ENCODE results near the gene ZNF226.
A peak's percentile ranks its signal among the peaks of the same experiment; 100 is the strongest.
"Not testable (repeated sequence)": the region's sequence is repeated elsewhere in the genome, so short reads cannot be mapped to it uniquely, and the experiment has no call there.

Gene ZNF226

GRCh38 chr19:44170660-44171059, 5.8 kb downstream of the ZNF226 start:
- H3K27ac ChIP-seq (ENCODE audit: low read length); H3K9ac ChIP-seq (ENCODE audit: low read length in 2 of 2); H3K4me1 ChIP-seq (ENCODE audit: control insufficient read depth, insufficient read depth, low read length); H3K4me3 ChIP-seq (ENCODE audit: low read length in 2 of 2); H3K27me3 ChIP-seq (ENCODE audit: control insufficient read depth in 1 of 2, insufficient read depth in 2 of 2, low read length in 2 of 2): not testable (repeated sequence)
- H3K36me3 ChIP-seq (ENCODE audit: control insufficient read depth in 2 of 2, insufficient read depth in 2 of 2, low read length in 2 of 2), result peaks cover 65 to 76% of the 10 kb centered on the region in 2 donors
- H3K9me3 ChIP-seq (ENCODE audit: control insufficient read depth in 2 of 2, low read length in 2 of 2), result peaks cover 18 to 43% of the 10 kb centered on the region in 2 donors

GRCh38 chr19:44176590-44176989, 11.7 kb downstream of the ZNF226 start:
- H3K4me1 ChIP-seq (ENCODE audit: control insufficient read depth, insufficient read depth, low read length), result no peaks in the 10 kb centered on the region
- H3K9ac ChIP-seq (ENCODE audit: low read length in 2 of 2), result no peak overlapping the region
- H3K27ac ChIP-seq (ENCODE audit: low read length), result no peak overlapping the region
- no peaks in the 10 kb centered on the region for H3K27me3 ChIP-seq (ENCODE audit: control insufficient read depth in 1 of 2, insufficient read depth in 2 of 2, low read length in 2 of 2)
- H3K9me3 ChIP-seq (ENCODE audit: control insufficient read depth in 2 of 2, low read length in 2 of 2), result peaks cover 58 to 63% of the 10 kb centered on the region in 2 donors
- H3K4me3 ChIP-seq (ENCODE audit: low read length in 2 of 2), result peak overlapping the region in 1 of 2 donors; percentile 36
- H3K36me3 ChIP-seq (ENCODE audit: control insufficient read depth in 2 of 2, insufficient read depth in 2 of 2, low read length in 2 of 2), result peaks cover 57 to 60% of the 10 kb centered on the region in 2 donors

- Histone ChIP-seq H3K9ac (ENCODE audit: low read length in 2 of 2) (no peak overlapping the region), H3K36me3 (ENCODE audit: control insufficient read depth in 2 of 2, insufficient read depth in 2 of 2, low read length in 2 of 2) (peaks cover 14 to 16% of the 10 kb centered on the region in 2 donors), H3K9me3 (ENCODE audit: control insufficient read depth in 2 of 2, low read length in 2 of 2) (peaks cover 42 to 57% of the 10 kb centered on the region in 2 donors), H3K4me3 (ENCODE audit: low read length in 2 of 2) (no peak overlapping the region), H3K4me1 (ENCODE audit: control insufficient read depth, insufficient read depth, low read length) (no peaks in the 10 kb centered on the region), H3K27me3 (ENCODE audit: control insufficient read depth in 1 of 2, insufficient read depth in 2 of 2, low read length in 2 of 2) (no peaks in the 10 kb centered on the region), H3K27ac (ENCODE audit: low read length) (no peak overlapping the region)
Observed at GRCh38 chr19:44180968-44181367, 16.1 kb downstream of the ZNF226 start.

GRCh38 chr19:44182145-44182544, 17.2 kb downstream of the ZNF226 start:
- H3K4me3 ChIP-seq (ENCODE audit: low read length in 2 of 2), result no peak overlapping the region
- no peaks in the 10 kb centered on the region for H3K4me1 ChIP-seq (ENCODE audit: control insufficient read depth, insufficient read depth, low read length)
- H3K36me3 ChIP-seq (ENCODE audit: control insufficient read depth in 2 of 2, insufficient read depth in 2 of 2, low read length in 2 of 2), result peaks cover 2 to 4% of the 10 kb centered on the region in 2 donors
- H3K9me3 ChIP-seq (ENCODE audit: control insufficient read depth in 2 of 2, low read length in 2 of 2), result peaks cover 31 to 46% of the 10 kb centered on the region in 2 donors
- no peak overlapping the region for H3K27ac ChIP-seq (ENCODE audit: low read length)
- no peaks in the 10 kb centered on the region for H3K27me3 ChIP-seq (ENCODE audit: control insufficient read depth in 1 of 2, insufficient read depth in 2 of 2, low read length in 2 of 2)
- H3K9ac ChIP-seq (ENCODE audit: low read length in 2 of 2), result no peak overlapping the region

- no peaks in the 10 kb centered on the region for H3K36me3 ChIP-seq (ENCODE audit: control insufficient read depth in 2 of 2, insufficient read depth in 2 of 2, low read length in 2 of 2)
- H3K9ac ChIP-seq (ENCODE audit: low read length in 2 of 2), result no peak overlapping the region
- no peaks in the 10 kb centered on the region for H3K4me1 ChIP-seq (ENCODE audit: control insufficient read depth, insufficient read depth, low read length)
- peaks cover 0 to 2% of the 10 kb centered on the region in 2 donors for H3K9me3 ChIP-seq (ENCODE audit: control insufficient read depth in 2 of 2, low read length in 2 of 2)
- H3K4me3 ChIP-seq (ENCODE audit: low read length in 2 of 2), result no peak overlapping the region
- no peak overlapping the region for H3K27ac ChIP-seq (ENCODE audit: low read length)
- H3K27me3 ChIP-seq (ENCODE audit: control insufficient read depth in 1 of 2, insufficient read depth in 2 of 2, low read length in 2 of 2), result no peaks in the 10 kb centered on the region
Observed at GRCh38 chr19:44190020-44190419, 25.1 kb downstream of the ZNF226 start.

- peaks cover 0 to 2% of the 10 kb centered on the region in 2 donors for H3K9me3 ChIP-seq (ENCODE audit: control insufficient read depth in 2 of 2, low read length in 2 of 2)
- no peaks in the 10 kb centered on the region for H3K4me1 ChIP-seq (ENCODE audit: control insufficient read depth, insufficient read depth, low read length)
- H3K4me3 ChIP-seq (ENCODE audit: low read length in 2 of 2), result no peak overlapping the region
- no peaks in the 10 kb centered on the region for H3K36me3 ChIP-seq (ENCODE audit: control insufficient read depth in 2 of 2, insufficient read depth in 2 of 2, low read length in 2 of 2)
- no peaks in the 10 kb centered on the region for H3K27me3 ChIP-seq (ENCODE audit: control insufficient read depth in 1 of 2, insufficient read depth in 2 of 2, low read length in 2 of 2)
- H3K9ac ChIP-seq (ENCODE audit: low read length in 2 of 2), result no peak overlapping the region
- no peak overlapping the region for H3K27ac ChIP-seq (ENCODE audit: low read length)
Observed at GRCh38 chr19:44192127-44192526, 27.2 kb downstream of the ZNF226 start.

- peaks cover 0 to 2% of the 10 kb centered on the region in 2 donors for H3K9me3 ChIP-seq (ENCODE audit: control insufficient read depth in 2 of 2, low read length in 2 of 2)
- H3K27me3 ChIP-seq (ENCODE audit: control insufficient read depth in 1 of 2, insufficient read depth in 2 of 2, low read length in 2 of 2), result no peaks in the 10 kb centered on the region
- H3K27ac ChIP-seq (ENCODE audit: low read length), result no peak overlapping the region
- H3K9ac ChIP-seq (ENCODE audit: low read length in 2 of 2), result no peak overlapping the region
- no peaks in the 10 kb centered on the region for H3K4me1 ChIP-seq (ENCODE audit: control insufficient read depth, insufficient read depth, low read length)
- H3K36me3 ChIP-seq (ENCODE audit: control insufficient read depth in 2 of 2, insufficient read depth in 2 of 2, low read length in 2 of 2), result no peaks in the 10 kb centered on the region
- H3K4me3 ChIP-seq (ENCODE audit: low read length in 2 of 2), result no peak overlapping the region
Observed at GRCh38 chr19:44196772-44197171, 31.9 kb downstream of the ZNF226 start.

- H3K4me3 ChIP-seq (ENCODE audit: low read length in 2 of 2), result no peak overlapping the region
- no peaks in the 10 kb centered on the region for H3K27me3 ChIP-seq (ENCODE audit: control insufficient read depth in 1 of 2, insufficient read depth in 2 of 2, low read length in 2 of 2)
- H3K36me3 ChIP-seq (ENCODE audit: control insufficient read depth in 2 of 2, insufficient read depth in 2 of 2, low read length in 2 of 2), result no peaks in the 10 kb centered on the region
- peaks cover 0 to 2% of the 10 kb centered on the region in 2 donors for H3K9me3 ChIP-seq (ENCODE audit: control insufficient read depth in 2 of 2, low read length in 2 of 2)
- no peak overlapping the region for H3K9ac ChIP-seq (ENCODE audit: low read length in 2 of 2)
- no peak overlapping the region for H3K27ac ChIP-seq (ENCODE audit: low read length)
- no peaks in the 10 kb centered on the region for H3K4me1 ChIP-seq (ENCODE audit: control insufficient read depth, insufficient read depth, low read length)
Observed at GRCh38 chr19:44202470-44202869, 37.6 kb downstream of the ZNF226 start.

GRCh38 chr19:44202974-44203373, 38.1 kb downstream of the ZNF226 start:
- Histone ChIP-seq H3K36me3 (ENCODE audit: control insufficient read depth in 2 of 2, insufficient read depth in 2 of 2, low read length in 2 of 2) (no peaks in the 10 kb centered on the region), H3K4me1 (ENCODE audit: control insufficient read depth, insufficient read depth, low read length) (no peaks in the 10 kb centered on the region), H3K9me3 (ENCODE audit: control insufficient read depth in 2 of 2, low read length in 2 of 2) (peaks cover 0 to 2% of the 10 kb centered on the region in 2 donors)

GRCh38 chr19:44203877-44204276, 39.0 kb downstream of the ZNF226 start:
- not testable (repeated sequence) for H3K36me3 ChIP-seq (ENCODE audit: control insufficient read depth in 2 of 2, insufficient read depth in 2 of 2, low read length in 2 of 2); H3K9me3 ChIP-seq (ENCODE audit: control insufficient read depth in 2 of 2, low read length in 2 of 2); H3K9ac ChIP-seq (ENCODE audit: low read length in 2 of 2); H3K4me3 ChIP-seq (ENCODE audit: low read length in 2 of 2); H3K27ac ChIP-seq (ENCODE audit: low read length); H3K27me3 ChIP-seq (ENCODE audit: control insufficient read depth in 1 of 2, insufficient read depth in 2 of 2, low read length in 2 of 2); H3K4me1 ChIP-seq (ENCODE audit: control insufficient read depth, insufficient read depth, low read length)

More at GRCh38 chr19:44202974-44203373, 38.1 kb downstream of the ZNF226 start:
- Histone ChIP-seq H3K27me3 (ENCODE audit: control insufficient read depth in 1 of 2, insufficient read depth in 2 of 2, low read length in 2 of 2) (no peaks in the 10 kb centered on the region), H3K9ac (ENCODE audit: low read length in 2 of 2) (no peak overlapping the region), H3K27ac (ENCODE audit: low read length) (no peak overlapping the region), H3K4me3 (ENCODE audit: low read length in 2 of 2) (no peak overlapping the region)

- H3K4me3 ChIP-seq (ENCODE audit: low read length in 2 of 2), result no peak overlapping the region
- no peak overlapping the region for H3K9ac ChIP-seq (ENCODE audit: low read length in 2 of 2)
- H3K36me3 ChIP-seq (ENCODE audit: control insufficient read depth in 2 of 2, insufficient read depth in 2 of 2, low read length in 2 of 2), result no peaks in the 10 kb centered on the region
- peaks cover 0 to 2% of the 10 kb centered on the region in 2 donors for H3K9me3 ChIP-seq (ENCODE audit: control insufficient read depth in 2 of 2, low read length in 2 of 2)
- no peaks in the 10 kb centered on the region for H3K4me1 ChIP-seq (ENCODE audit: control insufficient read depth, insufficient read depth, low read length)
- no peak overlapping the region for H3K27ac ChIP-seq (ENCODE audit: low read length)
- no peaks in the 10 kb centered on the region for H3K27me3 ChIP-seq (ENCODE audit: control insufficient read depth in 1 of 2, insufficient read depth in 2 of 2, low read length in 2 of 2)
Observed at GRCh38 chr19:44204772-44205171, 39.9 kb downstream of the ZNF226 start.
